Smooth muscle cell (in vitro differentiated cells): ENCODE measurements around the gene HPS6. TPM values are rescaled to one million over a fixed set of nuclear protein-coding genes. Genes with fewer than 3 reads are reported as not detected.

ENCODE experiments used
- DNase-seq: peaks from one replicate; lab custom pipeline; 2025; ENCODE audit not compliant: unreplicated experiment; lab: John Stamatoyannopoulos, UW
- H2AFZ ChIP-seq: fragments of 200-600 bp; sonication (generic); 2 replicates; pipeline ENCODE4 v1.6.0; 2016; ENCODE audit warnings: antibody characterized with exemption, low read depth, mild to moderate bottlenecking
- H3F3A ChIP-seq: fragments of 200-600 bp; sonication (generic); 2 replicates; pipeline ENCODE4 v1.6.0; 2017; ENCODE audit warnings: antibody characterized with exemption, low read depth
- H3K27ac ChIP-seq: fragments of 200-600 bp; sonication (generic); 2 replicates; pipeline ENCODE4 v1.5.1; 2016; ENCODE audit warnings: low read depth, mild to moderate bottlenecking
- H3K27me3 ChIP-seq: fragments of 200-600 bp; sonication (generic); 2 replicates; pipeline ENCODE4 v1.6.1; 2016; ENCODE audit warnings: low read depth, mild to moderate bottlenecking
- H3K36me3 ChIP-seq: fragments of 200-600 bp; sonication (generic); 2 replicates; pipeline ENCODE4 v1.5.1; 2016; ENCODE audit warnings: low read depth
- H3K4me1 ChIP-seq: fragments of 200-600 bp; sonication (generic); 2 replicates; pipeline ENCODE4 v1.5.1; 2016; ENCODE audit warnings: low read depth
- H3K4me2 ChIP-seq: fragments of 200-600 bp; sonication (generic); 2 replicates; pipeline ENCODE4 v1.6.0; 2016; ENCODE audit warnings: mild to moderate bottlenecking
- H3K4me3 ChIP-seq: fragments of 200-600 bp; sonication (generic); 2 replicates; pipeline ENCODE4 v1.5.1; 2016; ENCODE audit warnings: mild to moderate bottlenecking
- H3K79me2 ChIP-seq: fragments of 200-600 bp; sonication (generic); 2 replicates; pipeline ENCODE4 v1.6.0; 2016; ENCODE audit warnings: low read depth, mild to moderate bottlenecking
- H3K9ac ChIP-seq: fragments of 200-600 bp; sonication (generic); 2 replicates; pipeline ENCODE4 v1.6.0; 2016; ENCODE audit warnings: low read depth
- H3K9me3 ChIP-seq: fragments of 200-600 bp; sonication (generic); replicated peaks from 2 replicates; pipeline ENCODE4 v1.5.1; 2016; ENCODE audit warnings: low read depth
- H4K20me1 ChIP-seq: fragments of 200-600 bp; sonication (generic); 2 replicates; pipeline ENCODE4 v1.6.0; 2016; ENCODE audit warnings: low read depth
- CTCF ChIP-seq: fragments of 200-600 bp; sonication (generic); IDR thresholded peaks from 2 replicates; pipeline ENCODE4 v1.5.1; 2017; ENCODE audit warnings: borderline replicate concordance, mild to moderate bottlenecking, antibody characterized with exemption; ENCODE audit not compliant: insufficient read depth, poor library complexity, severe bottlenecking
- WGBS: methylation state at CpG from one replicate; pipeline ENCODE4 v1.1.7; 2016; ENCODE audit warnings: low lambda C conversion rate; 5-methylcytosine and 5-hydroxymethylcytosine counted together
- polyA plus RNA-seq: library from polyadenylated mRNA; unstranded; fragments of >200 nt; fragmentation: Nextera tagmentation; extraction: Ambion mirVana; gene quantifications from 2 replicates; pipeline ENCODE4 v1.2.1, GENCODE V29; 2016
- total RNA-seq: library from RNA; depleted of rRNA; stranded (reverse); fragments of >200 nt; gene quantifications from 2 replicates; pipeline ENCODE4 v1.2.3, GENCODE V29; 2014

HPS6 gene
- total and polyA plus RNA-seq, 2 experiments from 2014 or later, result 11.9 to 14.3 TPM

GRCh38 chr10:102085336-102085735 lies 20.2 kb downstream of the HPS6 start:
- H3K9ac ChIP-seq, result no peak overlapping the region
- no peaks in the 10 kb centered on the region for H3K9me3 ChIP-seq
- H4K20me1 ChIP-seq, result no peaks in the 10 kb centered on the region
- no peaks in the 10 kb centered on the region for H3K27me3 ChIP-seq
- DNase-seq, result no peak
- H3K4me3 ChIP-seq, result no peak overlapping the region
- no peak overlapping the region for H3K4me2 ChIP-seq
- H3K4me1 ChIP-seq, result no peaks in the 10 kb centered on the region
- H3F3A ChIP-seq, result no peaks in the 10 kb centered on the region
- WGBS, result 98% methylated on average over 3 of the region's 3 CpGs
- H3K27ac ChIP-seq, result no peak overlapping the region
- H2AFZ ChIP-seq, result no peak overlapping the region
- no peaks in the 10 kb centered on the region for H3K79me2 ChIP-seq
- no peak for TF ChIP-seq CTCF
- no peaks in the 10 kb centered on the region for H3K36me3 ChIP-seq

GRCh38 chr10:102086196-102086595 lies 21.0 kb downstream of the HPS6 start:
- Histone ChIP-seq H3K4me2 (no peak overlapping the region), H3K27me3 (no peaks in the 10 kb centered on the region), H3K4me3 (no peak overlapping the region), H3K9me3 (no peaks in the 10 kb centered on the region), H3K79me2 (no peaks in the 10 kb centered on the region), H4K20me1 (no peaks in the 10 kb centered on the region), H3K27ac (no peak overlapping the region), H3K9ac (no peak overlapping the region), H2AFZ (no peak overlapping the region), H3K4me1 (no peaks in the 10 kb centered on the region), H3K36me3 (no peaks in the 10 kb centered on the region), H3F3A (no peaks in the 10 kb centered on the region)
- WGBS, result 91% methylated on average over 8 of the region's 8 CpGs
- DNase-seq, result no peak
- TF ChIP-seq CTCF, result no peak

GRCh38 chr10:102090772-102091171 lies 25.6 kb downstream of the HPS6 start:
- Histone ChIP-seq H3K79me2 (no peaks in the 10 kb centered on the region), H3K4me3 (no peak overlapping the region), H3K4me2 (no peak overlapping the region), H3K27me3 (no peaks in the 10 kb centered on the region), H3K36me3 (no peaks in the 10 kb centered on the region), H4K20me1 (no peaks in the 10 kb centered on the region), H3K9ac (no peak overlapping the region), H3F3A (no peaks in the 10 kb centered on the region), H3K9me3 (no peaks in the 10 kb centered on the region), H3K27ac (no peak overlapping the region), H3K4me1 (no peaks in the 10 kb centered on the region), H2AFZ (no peak overlapping the region)
- WGBS, result 94% methylated on average over 2 of the region's 2 CpGs
- no peak for TF ChIP-seq CTCF
- no peak for DNase-seq

GRCh38 chr10:102096449-102096848 lies 31.3 kb downstream of the HPS6 start:
- H3K36me3 ChIP-seq, result no peaks in the 10 kb centered on the region
- no peak overlapping the region for H2AFZ ChIP-seq
- no peak overlapping the region for H3K4me3 ChIP-seq
- H3K9me3 ChIP-seq, result no peaks in the 10 kb centered on the region
- no peak for DNase-seq
- no peak overlapping the region for H3K27ac ChIP-seq
- no peaks in the 10 kb centered on the region for H3K27me3 ChIP-seq
- no peaks in the 10 kb centered on the region for H3K79me2 ChIP-seq
- H4K20me1 ChIP-seq, result no peaks in the 10 kb centered on the region
- no peak for TF ChIP-seq CTCF
- no peaks in the 10 kb centered on the region for H3F3A ChIP-seq
- WGBS, result 97% methylated on average over 7 of the region's 7 CpGs
- H3K4me2 ChIP-seq, result no peak overlapping the region
- no peaks in the 10 kb centered on the region for H3K4me1 ChIP-seq
- H3K9ac ChIP-seq, result no peak overlapping the region
